MM.1S (cell line): ENCODE measurements around the gene GDPGP1.

ENCODE experiments used
- DNase-seq: peaks from one replicate; pipeline ENCODE4 v3.0.0-alpha.2; 2015
- H2AFZ ChIP-seq: fragments of 300-600 bp; sonication (generic); 2 replicates; pipeline ENCODE4 v1.6.0; 2016; ENCODE audit warnings: antibody characterized with exemption, low read length
- H3F3A ChIP-seq: fragments of 300-600 bp; sonication (generic); 2 replicates; pipeline ENCODE4 v1.6.1; 2016; ENCODE audit warnings: mild to moderate bottlenecking, antibody characterized with exemption, low read length, moderate library complexity, mixed read lengths; ENCODE audit not compliant: insufficient read depth
- H3K27ac ChIP-seq: fragments of 300-600 bp; sonication (generic); 2 replicates; pipeline ENCODE4 v1.5.1; 2016; ENCODE audit warnings: mild to moderate bottlenecking, low read length
- H3K27me3 ChIP-seq: fragments of 300-600 bp; sonication (generic); replicated peaks from 2 replicates; pipeline ENCODE4 v1.6.0; 2016; ENCODE audit warnings: low read length; ENCODE audit not compliant: insufficient read depth
- H3K36me3 ChIP-seq: fragments of 300-600 bp; sonication (generic); replicated peaks from 2 replicates; pipeline ENCODE4 v1.6.1; 2016; ENCODE audit warnings: mild to moderate bottlenecking, low read length, mixed read lengths; ENCODE audit not compliant: insufficient read depth
- H3K4me1 ChIP-seq: fragments of 300-600 bp; sonication (generic); 2 replicates; pipeline ENCODE4 v1.6.1; 2016; ENCODE audit warnings: low read length, mixed read lengths
- H3K4me2 ChIP-seq: fragments of 300-600 bp; sonication (generic); 2 replicates; pipeline ENCODE4 v1.6.0; 2016; ENCODE audit warnings: low read depth, low read length
- H3K4me3 ChIP-seq: fragments of 300-600 bp; sonication (generic); 2 replicates; pipeline ENCODE4 v1.5.1; 2016; ENCODE audit warnings: low read length, mixed read lengths
- H3K79me2 ChIP-seq: fragments of 300-600 bp; sonication (generic); 2 replicates; pipeline ENCODE4 v1.6.1; 2016; ENCODE audit warnings: mixed run types, low read length, mixed read lengths
- H3K9ac ChIP-seq: fragments of 300-600 bp; sonication (generic); 2 replicates; pipeline ENCODE4 v1.6.1; 2016; ENCODE audit warnings: low read length, mixed read lengths
- H3K9me2 ChIP-seq: fragments of 300-600 bp; sonication (generic); replicated peaks from 2 replicates; pipeline ENCODE4 v1.6.1; 2016; ENCODE audit warnings: mild to moderate bottlenecking, low read length, mixed read lengths; ENCODE audit not compliant: insufficient read depth
- H3K9me3 ChIP-seq: fragments of 300-600 bp; sonication (generic); replicated peaks from 2 replicates; pipeline ENCODE4 v1.6.1; 2016; ENCODE audit warnings: mild to moderate bottlenecking, low read length, mixed read lengths; ENCODE audit not compliant: insufficient read depth
- H4K20me1 ChIP-seq: fragments of 300-600 bp; sonication (generic); 2 replicates; pipeline ENCODE4 v1.6.1; 2016; ENCODE audit warnings: mild to moderate bottlenecking, low read length, moderate library complexity, mixed read lengths; ENCODE audit not compliant: insufficient read depth
- CTCF ChIP-seq: fragments of 300-600 bp; sonication (generic); IDR thresholded peaks from 2 replicates; pipeline ENCODE4 v1.5.1; 2016; ENCODE audit warnings: antibody characterized with exemption, low read length, mixed read lengths
- EZH2 ChIP-seq: fragments of 300-600 bp; sonication (generic); optimal IDR thresholded peaks from 2 replicates; pipeline ENCODE3; 2017; ENCODE audit warnings: low read depth, mild to moderate bottlenecking, antibody characterized with exemption, low read length, mixed read lengths
- EZH2phosphoT487 ChIP-seq: fragments of 300-600 bp; sonication (generic); IDR thresholded peaks from 2 replicates; pipeline ENCODE4 v1.6.1; 2018; ENCODE audit warnings: antibody characterized with exemption, low read length

The GDPGP1 gene

DNA sequence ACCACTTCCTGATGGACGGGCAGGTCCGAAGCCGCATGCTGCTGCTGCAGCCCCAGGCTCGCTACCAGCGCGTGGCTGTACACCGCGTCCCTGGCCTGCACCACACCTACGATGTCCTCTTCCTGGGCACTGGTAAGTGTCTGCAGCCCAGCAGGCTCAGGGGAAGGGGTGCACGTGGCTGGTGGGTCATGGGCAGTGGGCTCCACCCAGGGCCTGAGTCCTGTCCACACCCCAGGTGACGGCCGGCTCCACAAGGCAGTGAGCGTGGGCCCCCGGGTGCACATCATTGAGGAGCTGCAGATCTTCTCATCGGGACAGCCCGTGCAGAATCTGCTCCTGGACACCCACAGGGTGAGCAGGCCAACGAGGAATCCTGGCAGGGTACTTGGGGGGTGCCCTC, 9.0 kb upstream of the GDPGP1 start:
- DNase-seq: no peak
- Histone ChIP-seq H3K79me2 (no peaks in the 10 kb centered on the region), H3K4me1 (no peaks in the 10 kb centered on the region), H3K4me2 (no peak overlapping the region), H4K20me1 (no peaks in the 10 kb centered on the region), H3K9me2 (no peaks in the 10 kb centered on the region), H3F3A (no peaks in the 10 kb centered on the region), H3K9ac (no peak overlapping the region), H3K27me3 (no peaks in the 10 kb centered on the region), H3K4me3 (no peak overlapping the region), H2AFZ (no peak overlapping the region), H3K27ac (no peak overlapping the region), H3K36me3 (peaks cover 6% of the 10 kb centered on the region; the same call in 1 of the 2 replicates), H3K9me3 (no peaks in the 10 kb centered on the region)
- no peak for TF ChIP-seq EZH2phosphoT487

GRCh38 chr15:90225504-90226234, 8.3 kb upstream of the GDPGP1 start:
- no peak overlapping the region for H3K27ac ChIP-seq

GRCh38 chr15:90227336-90227735, 6.7 kb upstream of the GDPGP1 start:
- DNase-seq: no peak
- Histone ChIP-seq H3K27ac (no peak overlapping the region), H3K4me2 (no peak overlapping the region), H2AFZ (no peak overlapping the region), H3K4me3 (no peak overlapping the region), H3K27me3 (no peaks in the 10 kb centered on the region), H3F3A (no peaks in the 10 kb centered on the region), H3K9me2 (no peaks in the 10 kb centered on the region), H4K20me1 (no peaks in the 10 kb centered on the region), H3K9me3 (no peaks in the 10 kb centered on the region), H3K9ac (no peak overlapping the region), H3K4me1 (peaks cover 5% of the 10 kb centered on the region), H3K36me3 (peaks cover 9% of the 10 kb centered on the region; the same call in 1 of the 2 replicates), H3K79me2 (peaks cover 7% of the 10 kb centered on the region)
- TF ChIP-seq EZH2phosphoT487: no peak
- no peak for TF ChIP-seq CTCF
- TF ChIP-seq EZH2: no peak

More at GRCh38 chr15:90225504-90226234, 8.3 kb upstream of the GDPGP1 start:
- Histone ChIP-seq H3K79me2 (no peaks in the 10 kb centered on the region), H3K36me3 (peaks cover 9% of the 10 kb centered on the region; the same call in 1 of the 2 replicates), H3K9ac (no peak overlapping the region), H3K27me3 (no peaks in the 10 kb centered on the region), H3K4me1 (no peaks in the 10 kb centered on the region), H3K4me2 (no peak overlapping the region), H3K4me3 (no peak overlapping the region), H4K20me1 (no peaks in the 10 kb centered on the region), H3K9me2 (no peaks in the 10 kb centered on the region), H3F3A (no peaks in the 10 kb centered on the region), H2AFZ (no peak overlapping the region), H3K9me3 (no peaks in the 10 kb centered on the region)
- no peak for DNase-seq
- TF ChIP-seq EZH2phosphoT487 (no peak), EZH2 (no peak), CTCF (no peak)
